A673 (cell line): Measurements from ENCODE around the gene EXOC6B. TPM values are rescaled to one million over a fixed set of nuclear protein-coding genes. Genes with fewer than 3 reads are reported as not detected.

Source experiments
- BruUV-seq: library from RNA; stranded (reverse); fragments of 400-500 nt; replicated peaks from 2 replicates; lab custom pipeline; 2021; lab: Mats Ljungman, UMichigan
- CTCF ChIA-PET: fragments of 300-600 bp; sonication (Branson Sonifier 250); formaldehyde crosslinking; loops from one replicate; lab custom pipeline; 2022; ENCODE audit warnings: antibody characterized with exemption; lab: Charles Lee
- POLR2A ChIA-PET: fragments of 300-600 bp; sonication (Branson Sonifier 250); formaldehyde crosslinking; loops from one replicate; lab custom pipeline; 2022; ENCODE audit warnings: antibody characterized with exemption; ENCODE audit not compliant: low non-redundant PET; lab: Charles Lee
- DNase-seq: peaks from one replicate; pipeline ENCODE4 v3.0.0-alpha.2; 2015; ENCODE audit warnings: low spot score
- H3K27ac ChIP-seq: fragments of 200-600 bp; sonication (generic); 2 replicates; pipeline ENCODE4 v1.5.1; 2016; ENCODE audit warnings: mixed run types, low read depth, mild to moderate bottlenecking, mixed read lengths, antibody characterized with exemption, low read length; ENCODE audit not compliant: poor library complexity, severe bottlenecking
- H3K27me3 ChIP-seq: fragments of 200-600 bp; sonication (generic); replicated peaks from 2 replicates; pipeline ENCODE4 v1.6.1; 2017; ENCODE audit warnings: mixed run types, low read depth, mild to moderate bottlenecking, mixed read lengths, antibody characterized with exemption, low read length; ENCODE audit not compliant: insufficient read depth, poor library complexity
- H3K36me3 ChIP-seq: fragments of 200-600 bp; sonication (generic); 2 replicates; pipeline ENCODE4 v1.6.1; 2016; ENCODE audit warnings: mixed run types, mild to moderate bottlenecking, mixed read lengths, antibody characterized with exemption, low read length; ENCODE audit not compliant: insufficient read depth, poor library complexity, severe bottlenecking
- H3K4me1 ChIP-seq: fragments of 200-600 bp; sonication (generic); 2 replicates; pipeline ENCODE4 v1.6.1; 2017; ENCODE audit warnings: mixed run types, mild to moderate bottlenecking, mixed read lengths, antibody characterized with exemption, low read length; ENCODE audit not compliant: insufficient read depth, poor library complexity, severe bottlenecking
- H3K4me3 ChIP-seq: fragments of 200-600 bp; sonication (generic); 2 replicates; pipeline ENCODE4 v1.5.1; 2016; ENCODE audit warnings: low read depth, mixed run types, mild to moderate bottlenecking, mixed read lengths, low read length; ENCODE audit not compliant: poor library complexity, severe bottlenecking
- H3K9me3 ChIP-seq: fragments of 200-600 bp; sonication (generic); 2 replicates; pipeline ENCODE4 v1.6.1; 2016; ENCODE audit warnings: mixed run types, low read depth, mild to moderate bottlenecking, mixed read lengths, antibody characterized with exemption, low read length; ENCODE audit not compliant: poor library complexity, severe bottlenecking
- EZH2 ChIP-seq: fragments of 200-600 bp; sonication (generic); IDR thresholded peaks from 2 replicates; pipeline ENCODE4 v1.6.1; 2017; ENCODE audit warnings: borderline replicate concordance, low read depth, mild to moderate bottlenecking, mixed read lengths, antibody characterized with exemption, low read length; ENCODE audit not compliant: poor library complexity, severe bottlenecking
- intact Hi-C: fragments of 100-400 bp; cut with micrococcal nuclease; formaldehyde crosslinking; loops from one replicate; pipeline ENCODE4 v1.10.0; 2022; ENCODE audit not compliant: unreplicated experiment
- total RNA-seq: library from RNA; stranded (reverse); gene quantifications from 2 replicates; pipeline ENCODE4 v1.2.3, GENCODE V29; 2021
- TF ChIP-seq, protein P1 (sequence below): fragments of 300-800, 200-600 bp; sonication (generic); conservative IDR thresholded peaks from 2 replicates; pipeline ENCODE4 v1.5.1; 2017; ENCODE audit warnings: low read depth, mild to moderate bottlenecking, antibody characterized with exemption, low read length, moderate library complexity, mixed read lengths

EXOC6B gene
- total RNA-seq, 1 experiment from 2014 or later: 138 TPM

GRCh38 chr2:72236445-72237067 is 589.3 kb downstream of the EXOC6B start:
- no peaks in the 10 kb centered on the region for H3K27me3 ChIP-seq
- ChIA-PET POLR2A (no interaction called here), CTCF (no interaction called here)
- H3K9me3 ChIP-seq: no peaks in the 10 kb centered on the region
- peak overlapping the region; percentile 48 for H3K27ac ChIP-seq
- peak; percentile 68 for DNase-seq
- intact Hi-C loops: no loop called here
- no peak for TF ChIP-seq EZH2
- TF ChIP-seq, protein P1, sequence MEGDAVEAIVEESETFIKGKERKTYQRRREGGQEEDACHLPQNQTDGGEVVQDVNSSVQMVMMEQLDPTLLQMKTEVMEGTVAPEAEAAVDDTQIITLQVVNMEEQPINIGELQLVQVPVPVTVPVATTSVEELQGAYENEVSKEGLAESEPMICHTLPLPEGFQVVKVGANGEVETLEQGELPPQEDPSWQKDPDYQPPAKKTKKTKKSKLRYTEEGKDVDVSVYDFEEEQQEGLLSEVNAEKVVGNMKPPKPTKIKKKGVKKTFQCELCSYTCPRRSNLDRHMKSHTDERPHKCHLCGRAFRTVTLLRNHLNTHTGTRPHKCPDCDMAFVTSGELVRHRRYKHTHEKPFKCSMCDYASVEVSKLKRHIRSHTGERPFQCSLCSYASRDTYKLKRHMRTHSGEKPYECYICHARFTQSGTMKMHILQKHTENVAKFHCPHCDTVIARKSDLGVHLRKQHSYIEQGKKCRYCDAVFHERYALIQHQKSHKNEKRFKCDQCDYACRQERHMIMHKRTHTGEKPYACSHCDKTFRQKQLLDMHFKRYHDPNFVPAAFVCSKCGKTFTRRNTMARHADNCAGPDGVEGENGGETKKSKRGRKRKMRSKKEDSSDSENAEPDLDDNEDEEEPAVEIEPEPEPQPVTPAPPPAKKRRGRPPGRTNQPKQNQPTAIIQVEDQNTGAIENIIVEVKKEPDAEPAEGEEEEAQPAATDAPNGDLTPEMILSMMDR: no peak
- no TSS peak for BruUV-seq
- no peaks in the 10 kb centered on the region for H3K36me3 ChIP-seq
- no peak overlapping the region for H3K4me3 ChIP-seq
- peaks cover 24% of the 10 kb centered on the region for H3K4me1 ChIP-seq

- Histone ChIP-seq H3K27ac (peak overlapping the region; percentile 48), H3K36me3 (no peaks in the 10 kb centered on the region), H3K4me3 (no peak overlapping the region), H3K27me3 (no peaks in the 10 kb centered on the region), H3K9me3 (no peaks in the 10 kb centered on the region), H3K4me1 (peaks cover 19% of the 10 kb centered on the region)
- BruUV-seq: no TSS peak
- ChIA-PET CTCF (no interaction called here), POLR2A (no interaction called here)
- peak; percentile 32 for DNase-seq
- TF ChIP-seq, protein P1: no peak
- TF ChIP-seq EZH2: no peak
- intact Hi-C loops: no loop called here
These were observed 590.1 kb downstream of the EXOC6B start for GRCh38 chr2:72235497-72236415.

DNA sequence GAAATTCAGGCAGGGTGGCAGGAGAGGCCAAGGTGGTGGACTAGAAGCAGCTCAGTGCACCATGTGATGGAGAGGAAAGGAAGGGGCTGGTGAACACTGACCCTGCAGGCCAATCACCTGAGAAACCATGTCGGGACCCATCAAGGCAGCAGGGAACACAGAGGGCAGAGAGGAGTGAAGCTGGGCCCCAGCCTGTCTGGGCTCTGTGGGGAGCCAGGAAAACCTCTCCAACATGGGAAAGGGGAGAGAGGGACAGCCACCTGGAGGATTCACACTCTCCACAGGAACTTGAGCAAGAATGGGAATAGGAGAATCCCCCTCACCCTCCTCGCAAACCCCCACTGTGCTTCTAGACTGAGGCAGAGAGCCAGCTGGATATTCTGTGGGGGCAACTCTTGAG is 592.6 kb downstream of the EXOC6B start:
- no peaks in the 10 kb centered on the region for H3K36me3 ChIP-seq
- intact Hi-C loops: no loop called here
- no peak overlapping the region for H3K27ac ChIP-seq
- CTCF ChIA-PET: no interaction called here
- POLR2A ChIA-PET: no interaction called here
- H3K9me3 ChIP-seq: no peaks in the 10 kb centered on the region
- H3K27me3 ChIP-seq: no peaks in the 10 kb centered on the region
- H3K4me3 ChIP-seq: no peak overlapping the region
- peaks cover 17% of the 10 kb centered on the region for H3K4me1 ChIP-seq
- no TSS peak for BruUV-seq
- DNase-seq: no peak
- TF ChIP-seq, protein P1: no peak
- no peak for TF ChIP-seq EZH2
